ENCODE results near the gene TMEM52.
"Not testable (repeated sequence)": the region's sequence is repeated elsewhere in the genome, so short reads cannot be mapped to it uniquely, and the experiment has no call there.

The TMEM52 gene

DNA sequence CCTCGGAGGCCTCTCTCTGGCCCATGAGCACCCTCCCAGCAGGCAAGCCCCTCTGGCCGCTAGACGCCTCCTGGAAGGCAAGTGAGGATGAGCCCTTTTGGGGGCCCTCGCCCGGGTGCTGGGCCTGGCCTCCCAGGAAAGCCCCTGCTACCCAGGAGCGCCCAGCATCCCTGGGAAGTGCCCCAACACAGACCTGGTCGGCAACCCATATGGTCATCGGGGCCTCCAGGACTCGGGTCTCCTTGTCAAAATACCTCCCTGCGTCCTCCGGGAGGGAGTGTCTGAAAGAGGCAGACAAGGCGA is 21.0 kb upstream of the TMEM52 start:
- TF ChIP-seq, protein P1, sequence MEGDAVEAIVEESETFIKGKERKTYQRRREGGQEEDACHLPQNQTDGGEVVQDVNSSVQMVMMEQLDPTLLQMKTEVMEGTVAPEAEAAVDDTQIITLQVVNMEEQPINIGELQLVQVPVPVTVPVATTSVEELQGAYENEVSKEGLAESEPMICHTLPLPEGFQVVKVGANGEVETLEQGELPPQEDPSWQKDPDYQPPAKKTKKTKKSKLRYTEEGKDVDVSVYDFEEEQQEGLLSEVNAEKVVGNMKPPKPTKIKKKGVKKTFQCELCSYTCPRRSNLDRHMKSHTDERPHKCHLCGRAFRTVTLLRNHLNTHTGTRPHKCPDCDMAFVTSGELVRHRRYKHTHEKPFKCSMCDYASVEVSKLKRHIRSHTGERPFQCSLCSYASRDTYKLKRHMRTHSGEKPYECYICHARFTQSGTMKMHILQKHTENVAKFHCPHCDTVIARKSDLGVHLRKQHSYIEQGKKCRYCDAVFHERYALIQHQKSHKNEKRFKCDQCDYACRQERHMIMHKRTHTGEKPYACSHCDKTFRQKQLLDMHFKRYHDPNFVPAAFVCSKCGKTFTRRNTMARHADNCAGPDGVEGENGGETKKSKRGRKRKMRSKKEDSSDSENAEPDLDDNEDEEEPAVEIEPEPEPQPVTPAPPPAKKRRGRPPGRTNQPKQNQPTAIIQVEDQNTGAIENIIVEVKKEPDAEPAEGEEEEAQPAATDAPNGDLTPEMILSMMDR (conservative IDR thresholded peaks at IDR 0.05) = no peak

DNA sequence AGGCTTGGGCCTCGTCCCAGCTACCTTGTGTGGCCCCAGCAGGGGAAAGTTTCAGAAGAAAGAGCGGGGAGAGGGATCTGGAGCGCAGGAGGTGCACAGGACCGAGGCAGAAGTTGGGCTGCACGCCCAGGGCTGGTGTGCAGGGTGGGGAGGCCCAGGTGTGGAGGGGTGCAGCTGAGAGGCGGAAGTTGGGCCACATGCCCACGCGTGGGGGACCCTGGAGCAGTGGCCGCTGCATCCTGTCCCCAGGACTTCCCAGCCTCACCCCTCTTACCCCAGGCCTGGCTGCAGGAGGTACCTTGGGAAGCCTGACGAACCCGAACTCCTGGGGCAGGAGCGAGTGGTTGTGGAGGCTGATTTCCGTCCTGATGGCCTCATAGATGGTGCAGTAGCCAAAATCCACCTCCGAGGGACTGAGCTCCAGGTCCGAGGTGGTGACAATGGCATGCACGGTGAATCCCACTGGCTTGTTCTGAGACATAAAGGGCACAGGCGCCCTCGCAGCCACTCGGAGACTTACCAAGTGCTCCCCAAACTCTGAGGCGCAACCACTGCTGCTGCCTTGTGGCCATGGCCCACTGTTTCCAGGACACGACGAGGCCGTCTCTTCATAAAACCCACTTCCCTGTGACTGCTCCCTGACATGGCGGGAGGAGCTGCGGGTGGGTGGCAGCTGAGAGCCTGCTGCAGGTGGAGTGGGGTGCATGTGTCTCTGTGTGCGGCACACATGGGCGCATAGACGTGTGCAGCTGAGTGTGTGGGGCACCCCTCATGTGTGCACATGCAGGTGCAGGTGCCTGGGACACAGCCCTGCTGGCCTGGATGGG is 20.4 kb upstream of the TMEM52 start:
- no peak overlapping the region for H3K27ac ChIP-seq
- TF ChIP-seq, protein P1 (conservative IDR thresholded peaks at IDR 0.05) = no peak

More for the DNA sequence above, 21.0 kb upstream of the TMEM52 start:
- H3K27ac ChIP-seq = no peak overlapping the region

- TF ChIP-seq, protein P1 (conservative IDR thresholded peaks at IDR 0.05) = no peak
- no peak overlapping the region for H3K27ac ChIP-seq
These were observed 19.7 kb upstream of the TMEM52 start for GRCh38 chr1:1938613-1939295.

DNA sequence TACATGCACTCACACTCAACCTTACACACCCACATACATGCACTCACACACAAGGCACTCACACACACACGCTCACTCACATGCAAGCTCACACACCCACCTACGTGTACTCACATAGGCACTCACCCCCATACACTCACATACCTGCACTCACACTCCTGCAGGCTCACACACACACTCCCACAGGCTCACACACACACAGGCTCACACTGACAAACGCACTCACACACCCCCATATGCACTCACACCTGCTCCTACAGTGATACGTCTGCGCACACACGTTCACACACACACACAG is 19.1 kb upstream of the TMEM52 start:
- no peak overlapping the region for H3K27ac ChIP-seq
- TF ChIP-seq, protein P1 (conservative IDR thresholded peaks at IDR 0.05) = no peak

GRCh38 chr1:1937549-1938275 is 18.6 kb upstream of the TMEM52 start:
- TF ChIP-seq, protein P1 (conservative IDR thresholded peaks at IDR 0.05) = no peak
- no peak overlapping the region for H3K27ac ChIP-seq

DNA sequence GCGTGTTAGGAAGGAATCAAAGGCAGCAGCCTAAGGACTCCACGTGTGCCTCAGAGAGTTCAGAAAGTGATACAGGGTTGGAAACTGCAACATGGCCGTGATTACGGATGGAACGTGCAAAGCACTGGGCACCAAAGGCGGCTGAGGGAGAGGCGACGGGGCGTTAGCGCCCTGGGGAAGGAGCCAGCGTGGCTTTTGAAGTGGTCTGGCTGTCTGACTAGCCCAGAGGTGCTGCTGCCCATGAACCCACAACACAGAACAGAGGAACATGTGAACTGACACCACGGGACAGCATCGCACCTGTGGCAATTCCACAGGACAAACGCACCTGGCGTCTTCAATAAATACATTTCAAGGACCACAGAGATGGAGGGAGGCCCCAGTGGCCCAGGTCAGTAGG is 18.0 kb upstream of the TMEM52 start:
- TF ChIP-seq, protein P1 (conservative IDR thresholded peaks at IDR 0.05) = no peak
- H3K27ac ChIP-seq = no peak overlapping the region

DNA sequence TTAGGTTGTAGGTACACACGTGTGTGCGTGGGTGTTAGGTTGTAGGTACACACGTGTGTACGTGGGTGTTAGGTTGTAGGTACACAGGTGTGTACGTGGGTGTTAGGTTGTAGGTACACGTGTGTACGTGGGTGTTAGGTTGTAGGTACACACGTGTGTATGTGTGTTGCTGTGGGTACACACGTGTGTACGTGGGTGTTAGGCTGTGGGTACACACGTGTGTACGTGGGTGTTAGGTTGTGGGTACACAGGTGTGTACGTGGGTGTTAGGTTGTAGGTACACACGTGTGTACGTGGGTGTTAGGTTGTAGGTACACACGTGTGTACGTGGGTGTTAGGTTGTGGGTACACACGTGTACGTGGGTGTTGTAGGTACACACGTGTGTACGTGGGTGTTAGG is 15.8 kb upstream of the TMEM52 start:
- not testable (repeated sequence) for H3K27ac ChIP-seq
